Mesenteric fat pad (tissue), 1 donor: ENCODE results near the gene ADCY7. TPM values are rescaled to one million over a fixed set of nuclear protein-coding genes. Genes with fewer than 3 reads are reported as not detected.
A peak's percentile ranks its signal among the peaks of the same experiment; 100 is the strongest.

Experiments used
- DNase-seq: peaks from one replicate; pipeline ENCODE4 v3.0.0-alpha.2; 2020; ENCODE audit warnings: low spot score
- total RNA-seq: library from RNA; stranded (reverse); fragmentation: NEBNext Ultra II Directional; extraction: Animal tissue kit (Norgen Biotek cat#: 25700); gene quantifications from one replicate; pipeline ENCODE4 v1.2.1, GENCODE V29; 2021
- donor health status: DM: yes; HTN: yes; CAD: no.

ADCY7 gene
- total RNA-seq, 1 donor from 2014 or later, result 26.8 TPM

DNA sequence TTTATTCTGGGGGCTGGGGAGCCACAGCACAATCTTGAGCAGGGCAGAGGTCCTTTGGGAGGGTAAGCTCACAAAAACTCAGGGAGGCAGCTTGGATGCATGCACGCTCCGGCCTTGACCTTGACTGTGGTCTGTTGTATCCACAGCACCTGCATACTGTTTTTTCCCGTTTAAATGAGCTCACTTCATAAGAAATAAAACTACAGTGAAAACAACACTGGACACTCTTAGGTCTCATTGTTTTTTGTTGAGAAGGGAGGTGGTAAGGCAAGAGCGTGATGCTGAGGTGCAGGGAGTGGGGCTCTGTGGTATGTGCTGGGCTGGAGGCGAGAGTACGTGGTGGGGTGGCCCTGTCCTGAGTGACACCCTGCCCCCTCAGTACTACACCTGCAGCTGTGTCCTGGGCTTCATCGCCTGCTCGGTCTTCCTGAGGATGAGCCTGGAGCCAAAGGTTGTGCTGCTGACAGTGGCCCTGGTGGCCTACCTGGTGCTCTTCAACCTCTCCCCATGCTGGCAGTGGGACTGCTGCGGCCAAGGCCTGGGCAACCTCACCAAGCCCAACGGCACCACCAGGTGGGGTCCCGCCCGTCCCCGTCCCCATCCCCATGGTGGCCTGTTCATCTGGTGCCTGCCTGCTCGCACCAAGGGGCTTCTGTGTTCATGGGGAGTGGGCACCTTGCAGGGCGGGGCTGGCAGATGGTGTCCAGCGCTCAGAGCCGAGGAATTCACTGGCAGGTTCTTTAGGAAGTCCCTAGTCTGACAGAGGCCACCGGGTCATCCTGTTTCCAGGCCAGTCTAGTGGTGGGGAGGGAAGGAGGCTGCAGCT is 44.2 kb downstream of the ADCY7 start:
- DNase-seq, result peak; percentile 72

DNA sequence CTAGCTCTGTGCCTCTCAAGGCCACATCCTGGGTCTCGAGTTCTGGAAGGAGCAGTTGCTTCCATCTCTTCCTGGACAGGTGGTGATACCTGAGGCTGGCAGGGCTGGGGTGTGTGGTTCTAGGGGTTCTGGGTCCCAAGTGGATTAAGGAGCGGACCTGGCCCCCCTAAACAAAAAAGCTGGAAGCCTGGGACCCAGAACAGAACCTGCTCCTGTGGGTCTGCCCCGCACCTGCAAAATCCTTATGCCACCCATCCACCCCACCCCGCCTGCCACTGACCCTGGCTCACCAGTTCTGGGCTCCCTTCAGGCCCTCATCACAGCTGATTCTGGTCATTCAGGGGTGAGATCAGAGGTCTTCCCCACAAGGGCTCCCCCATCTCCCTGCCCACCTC is 44.8 kb downstream of the ADCY7 start:
- peak; percentile 41 for DNase-seq

- DNase-seq, result peak; percentile 82
Measured at GRCh38 chr16:50311891-50312501, 45.6 kb downstream of the ADCY7 start.

GRCh38 chr16:50313596-50314478 is 47.5 kb downstream of the ADCY7 start:
- DNase-seq, result peak; percentile 89

DNA sequence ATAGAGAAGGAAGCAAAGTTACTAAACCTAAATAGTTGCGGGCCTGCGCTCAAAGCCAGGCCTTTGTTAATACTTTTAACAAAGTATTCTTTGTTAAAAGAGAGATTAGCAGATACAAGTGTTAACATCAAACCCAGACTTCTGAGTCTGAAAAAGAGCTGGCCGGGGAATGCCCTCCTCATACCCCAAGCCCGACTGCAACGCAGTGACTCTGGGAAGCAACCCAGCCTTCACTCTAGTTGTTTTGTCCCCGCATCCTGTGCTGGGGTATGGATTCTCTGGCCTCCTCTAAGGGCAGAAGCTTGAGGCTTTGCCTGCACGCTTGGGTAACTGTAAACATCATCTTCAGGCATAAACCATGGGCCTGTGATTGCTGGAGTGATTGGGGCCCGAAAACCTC is 48.3 kb downstream of the ADCY7 start:
- DNase-seq, result no peak

DNA sequence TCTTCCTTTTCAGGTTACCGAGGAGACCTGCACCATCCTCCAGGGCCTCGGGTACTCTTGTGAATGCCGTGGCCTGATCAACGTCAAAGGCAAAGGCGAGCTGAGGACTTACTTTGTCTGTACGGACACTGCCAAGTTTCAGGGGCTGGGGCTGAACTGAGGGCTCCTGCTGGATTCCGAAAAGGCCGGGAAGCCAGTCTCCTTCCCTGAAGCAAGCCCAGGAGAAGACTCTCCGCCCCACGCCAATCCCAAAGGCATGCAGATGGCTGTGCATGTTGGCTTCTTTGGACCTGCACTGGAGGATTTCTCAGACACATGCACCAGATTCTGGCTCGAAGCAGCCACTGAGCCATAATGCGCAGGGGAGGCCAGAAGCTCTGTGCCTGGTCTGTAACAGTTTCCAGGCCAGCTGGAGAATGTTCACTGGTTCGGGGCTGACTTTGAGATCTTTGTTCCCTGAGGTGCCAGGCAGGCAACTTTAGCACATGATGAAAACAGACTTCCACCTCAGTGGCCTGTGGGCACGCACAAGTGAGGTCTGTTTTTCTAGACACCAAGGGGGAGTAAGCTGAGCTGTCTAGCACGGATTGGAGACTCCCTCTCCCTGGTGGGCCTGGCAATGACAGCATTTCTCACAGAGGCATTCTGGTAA is 49.1 kb downstream of the ADCY7 start:
- no peak for DNase-seq

GRCh38 chr16:50316102-50316847 is 49.9 kb downstream of the ADCY7 start:
- no peak for DNase-seq

DNA sequence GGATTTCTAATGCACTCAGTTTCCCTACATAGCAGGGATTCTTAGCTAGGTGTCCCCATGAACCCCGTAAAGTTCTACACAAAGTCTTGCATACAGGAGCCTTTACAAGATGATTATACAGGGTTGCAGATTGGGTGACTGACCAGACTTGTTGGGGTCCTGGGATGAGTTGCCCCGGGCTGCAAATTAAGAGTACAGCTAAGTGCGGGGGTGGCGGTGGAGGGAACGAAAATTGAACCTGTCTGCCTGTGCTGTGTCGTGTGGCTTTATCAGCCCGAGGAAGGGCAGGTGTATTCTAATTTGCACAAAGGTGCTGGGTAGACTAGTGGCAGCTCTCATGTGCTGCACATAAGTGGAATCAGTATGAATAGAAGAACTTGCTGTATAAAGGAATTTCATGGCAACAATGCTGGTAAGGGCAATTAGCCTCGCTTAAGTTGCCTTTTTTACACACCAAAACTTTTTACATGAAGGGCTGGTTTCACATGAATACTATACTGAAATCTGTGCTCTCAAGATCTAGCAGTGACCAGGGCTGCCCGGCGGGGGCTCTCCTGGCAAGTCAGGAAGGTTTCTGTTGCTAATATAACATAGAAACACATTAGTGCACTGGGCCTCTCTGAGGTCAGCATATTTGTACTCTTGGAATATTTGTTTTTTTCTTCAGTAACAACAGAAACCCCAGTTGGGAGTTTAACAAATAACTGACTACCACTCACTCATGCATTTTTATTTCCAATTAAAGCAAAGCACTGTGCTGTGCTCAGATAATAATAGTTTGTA is 50.7 kb downstream of the ADCY7 start:
- peak; percentile 79 for DNase-seq

DNA sequence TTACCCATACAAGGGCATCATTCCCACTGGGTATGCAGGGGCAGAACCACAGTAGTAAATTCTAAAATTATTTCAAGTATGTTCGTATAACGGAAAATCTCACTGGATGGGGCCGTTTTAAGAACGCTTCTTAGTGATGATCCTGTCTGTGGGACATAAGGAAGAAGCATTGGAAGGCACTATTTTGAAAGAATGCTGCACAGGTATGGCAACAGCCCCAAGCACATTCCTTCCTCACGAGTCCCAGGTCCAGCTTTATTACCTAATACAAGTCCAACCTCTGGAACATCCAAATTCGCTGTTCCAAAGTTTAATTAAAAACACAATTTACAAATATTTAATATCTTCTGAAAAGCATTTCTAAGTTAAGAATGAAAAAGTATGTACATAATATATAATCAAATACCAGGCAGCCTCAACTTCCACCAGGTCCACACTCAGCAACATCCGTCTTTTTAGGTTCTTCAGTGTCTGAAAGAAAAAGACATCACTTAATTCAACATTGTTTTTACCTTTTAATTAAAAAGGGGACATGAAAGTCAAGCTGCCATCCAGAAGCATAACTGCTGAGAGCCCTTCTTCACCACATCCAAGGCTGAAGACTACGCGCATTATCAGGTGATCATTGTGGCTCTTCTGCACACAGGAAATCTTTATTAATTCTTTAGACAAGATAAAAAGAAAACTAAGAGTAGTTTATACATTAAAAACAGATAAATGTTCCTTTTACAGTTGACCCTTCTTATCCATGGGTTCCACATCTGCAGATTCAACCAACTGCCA is 52.6 kb downstream of the ADCY7 start:
- DNase-seq, result no peak

DNA sequence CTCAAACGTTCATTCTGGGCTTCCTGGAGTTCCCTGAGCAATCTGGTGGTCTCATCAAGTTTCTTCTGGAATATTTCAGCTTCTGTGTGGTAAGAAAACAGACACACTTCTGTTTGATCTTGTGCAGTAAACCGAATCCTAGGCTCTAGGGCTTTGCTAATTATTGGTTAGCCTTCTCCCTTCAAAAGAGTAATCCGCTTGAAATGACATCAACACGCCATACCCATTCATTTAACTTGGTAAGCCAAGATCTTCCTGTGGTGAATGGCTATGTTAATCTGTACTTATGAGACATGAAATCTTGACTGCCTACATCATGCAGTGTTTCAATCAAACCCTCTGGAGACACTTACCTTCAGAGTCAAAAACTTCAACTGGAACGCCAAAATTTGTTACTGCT is 54.0 kb downstream of the ADCY7 start:
- no peak for DNase-seq

DNA sequence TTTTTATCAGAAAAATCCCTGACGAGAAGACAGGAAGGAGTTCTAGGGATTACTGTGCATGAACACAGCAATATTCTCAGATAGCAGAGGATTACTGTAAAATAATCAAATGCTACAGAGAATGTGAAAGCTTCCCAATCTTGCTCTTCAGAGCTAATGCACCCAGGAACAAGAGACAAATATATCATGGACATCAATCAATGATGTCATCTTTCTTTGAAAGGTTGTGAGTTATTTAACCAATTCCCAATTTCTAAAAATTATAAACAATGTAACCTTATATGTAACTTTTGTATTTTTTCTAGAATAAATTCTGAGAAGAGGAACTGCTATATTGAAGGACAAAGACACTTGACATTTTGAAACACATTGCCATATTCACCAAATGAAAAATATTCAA is 56.0 kb downstream of the ADCY7 start:
- no peak for DNase-seq

DNA sequence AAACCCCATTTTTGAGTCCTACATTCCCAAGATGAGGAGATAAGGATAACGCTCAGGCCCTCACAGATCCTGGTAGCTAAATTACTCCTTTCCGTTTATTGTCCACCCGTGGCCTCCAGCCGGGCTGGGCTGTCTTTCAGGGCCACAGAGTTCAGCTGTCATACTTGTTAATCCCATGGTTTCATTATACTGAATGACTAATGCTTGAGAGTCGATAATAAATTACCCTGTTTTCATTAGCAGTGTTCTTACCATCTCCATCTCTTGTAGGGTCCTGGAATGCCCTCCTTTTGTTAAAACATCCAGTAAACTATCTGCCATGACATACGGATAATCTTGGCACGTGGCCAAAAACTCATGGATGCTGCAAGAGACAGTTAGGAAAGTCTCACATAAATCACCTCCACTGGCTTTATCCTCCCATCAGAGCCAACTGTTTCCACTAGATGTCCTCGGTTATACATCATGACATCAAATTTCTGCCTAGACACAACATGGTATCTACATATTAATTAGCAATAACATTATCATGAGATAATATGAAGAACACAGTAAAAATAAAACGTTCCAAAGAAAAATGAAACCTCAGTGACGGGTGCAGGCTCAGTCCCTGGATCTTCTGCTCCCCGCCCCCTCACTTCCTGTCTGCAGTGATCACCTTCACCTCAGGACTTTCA is 57.1 kb downstream of the ADCY7 start:
- no peak for DNase-seq

- DNase-seq, result no peak
Measured at GRCh38 chr16:50324345-50324744, 58.0 kb downstream of the ADCY7 start.

DNA sequence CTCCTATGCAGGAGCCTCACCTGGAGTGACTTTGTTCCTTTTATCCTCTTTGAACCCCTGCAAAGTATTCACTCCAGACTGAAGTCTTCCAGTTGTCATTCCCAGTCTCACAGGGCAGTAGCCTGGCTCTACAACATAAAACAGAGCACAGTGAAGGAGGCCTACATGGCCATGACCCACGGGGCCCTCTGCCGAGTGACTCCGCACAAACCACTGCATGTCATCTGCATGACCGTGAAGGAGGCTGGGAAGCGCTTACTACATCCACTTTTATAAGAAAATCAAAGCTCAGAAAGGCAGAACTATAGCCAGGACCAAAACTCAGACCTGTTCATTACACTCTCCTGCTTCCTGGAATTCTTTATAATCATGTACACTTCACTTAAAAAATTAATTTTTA is 59.9 kb downstream of the ADCY7 start:
- no peak for DNase-seq

DNA sequence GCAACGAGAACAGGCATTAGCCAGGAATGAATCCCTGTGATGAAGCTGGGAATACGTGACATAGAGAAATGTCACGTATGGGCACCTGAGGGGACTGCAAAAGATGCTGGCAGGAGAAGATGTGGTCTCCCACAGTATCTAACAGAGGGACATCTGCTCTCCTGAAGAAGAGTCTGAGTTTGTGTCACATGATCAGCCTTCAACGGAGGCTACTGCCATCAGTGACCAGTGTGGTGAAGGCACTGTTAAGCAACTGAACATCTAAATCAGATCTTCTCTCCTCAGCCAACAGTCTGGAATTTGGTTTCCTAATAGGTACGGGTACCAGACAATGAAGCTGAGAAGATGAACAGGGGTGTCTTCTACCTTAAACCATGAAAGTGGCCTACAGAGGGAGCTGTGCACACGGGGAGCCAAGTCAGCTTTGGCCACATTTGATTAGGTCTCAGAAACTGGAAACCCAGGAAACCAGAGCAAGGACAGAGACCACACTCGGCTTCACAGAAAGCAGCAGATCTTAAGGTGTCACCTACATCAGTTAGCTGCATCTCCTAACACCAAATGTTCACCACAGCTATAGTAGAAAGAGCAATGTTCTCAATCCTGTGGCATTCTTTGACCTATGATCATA is 60.6 kb downstream of the ADCY7 start:
- no peak for DNase-seq

DNA sequence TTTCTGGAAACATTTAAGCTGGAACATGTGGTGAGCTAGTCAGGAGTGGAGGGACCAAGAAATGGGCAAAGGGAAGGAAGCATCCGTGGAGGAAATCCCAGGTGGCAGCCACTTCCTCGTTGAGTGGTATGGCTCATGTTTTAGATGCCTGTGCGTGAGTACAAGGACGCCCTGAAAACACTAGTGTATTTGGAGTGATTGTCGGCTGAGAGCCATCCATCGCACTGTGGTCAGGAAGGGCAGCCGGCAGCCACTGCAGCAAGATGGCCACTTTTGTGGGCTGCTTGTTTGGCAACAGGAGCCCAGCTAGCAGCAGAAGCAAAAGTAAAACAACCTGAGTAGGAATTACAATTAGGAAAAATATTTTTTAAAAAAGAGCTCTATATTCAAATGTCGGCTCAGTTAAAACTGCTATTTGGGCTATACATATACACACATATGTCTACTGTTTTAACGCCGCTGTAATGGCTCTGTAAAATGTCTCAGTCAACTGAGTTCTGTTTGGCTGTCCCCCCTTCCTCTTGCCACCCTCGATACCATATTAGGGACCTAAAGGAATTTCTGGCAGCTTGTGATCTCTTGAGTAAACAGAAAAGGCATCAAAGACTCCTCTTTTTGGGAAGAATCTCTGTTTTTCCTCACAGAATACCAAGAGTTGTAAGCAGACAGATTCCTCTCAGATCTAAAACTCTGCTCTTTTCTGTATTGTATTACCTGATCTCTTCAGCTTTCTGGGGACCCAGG is 63.3 kb downstream of the ADCY7 start:
- no peak for DNase-seq

DNA sequence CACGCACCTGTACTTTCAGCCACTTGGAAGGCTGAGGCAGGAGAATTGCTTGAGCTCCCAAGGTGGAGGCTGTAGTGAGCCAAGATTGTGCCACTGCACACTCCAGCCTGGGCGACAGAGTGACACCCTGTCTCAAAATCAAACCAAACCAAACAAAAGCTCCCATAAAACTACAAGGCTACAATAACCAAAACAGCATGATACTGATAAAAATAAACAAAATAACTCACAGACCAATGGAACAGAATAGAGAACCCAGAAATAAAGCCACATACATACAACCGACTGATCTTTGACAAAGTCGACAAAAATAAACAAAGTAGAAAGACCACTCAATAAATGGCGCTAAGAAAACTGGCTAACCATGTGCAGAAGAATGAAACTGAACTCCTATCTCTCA is 65.2 kb downstream of the ADCY7 start:
- DNase-seq, result no peak
